Mucosa of stomach (tissue), 1 donor: ENCODE data around the gene KCTD6.

Source experiments
- H3K27me3 ChIP-seq: one replicate; pipeline ENCODE4 v1.7.0; 2013; ENCODE audit warnings: mild to moderate bottlenecking, low read length; ENCODE audit not compliant: control insufficient read depth, insufficient read depth
- H3K36me3 ChIP-seq: one replicate; pipeline ENCODE4 v1.7.0; 2013; ENCODE audit warnings: low read length; ENCODE audit not compliant: control insufficient read depth, insufficient read depth
- H3K4me1 ChIP-seq: one replicate; pipeline ENCODE4 v1.7.0; 2013; ENCODE audit warnings: mild to moderate bottlenecking, low read length; ENCODE audit not compliant: control insufficient read depth, insufficient read depth
- H3K4me3 ChIP-seq: one replicate; pipeline ENCODE4 v1.7.0; 2013; ENCODE audit warnings: low read length
- H3K9ac ChIP-seq: one replicate; pipeline ENCODE4 v1.7.0; 2013; ENCODE audit warnings: mild to moderate bottlenecking, low read length, moderate library complexity
- H3K9me3 ChIP-seq: one replicate; pipeline ENCODE4 v1.7.0; 2013; ENCODE audit warnings: mild to moderate bottlenecking, low read length, moderate library complexity; ENCODE audit not compliant: control insufficient read depth
- donor health status: Pancreatic carcinoma.

Gene KCTD6

DNA sequence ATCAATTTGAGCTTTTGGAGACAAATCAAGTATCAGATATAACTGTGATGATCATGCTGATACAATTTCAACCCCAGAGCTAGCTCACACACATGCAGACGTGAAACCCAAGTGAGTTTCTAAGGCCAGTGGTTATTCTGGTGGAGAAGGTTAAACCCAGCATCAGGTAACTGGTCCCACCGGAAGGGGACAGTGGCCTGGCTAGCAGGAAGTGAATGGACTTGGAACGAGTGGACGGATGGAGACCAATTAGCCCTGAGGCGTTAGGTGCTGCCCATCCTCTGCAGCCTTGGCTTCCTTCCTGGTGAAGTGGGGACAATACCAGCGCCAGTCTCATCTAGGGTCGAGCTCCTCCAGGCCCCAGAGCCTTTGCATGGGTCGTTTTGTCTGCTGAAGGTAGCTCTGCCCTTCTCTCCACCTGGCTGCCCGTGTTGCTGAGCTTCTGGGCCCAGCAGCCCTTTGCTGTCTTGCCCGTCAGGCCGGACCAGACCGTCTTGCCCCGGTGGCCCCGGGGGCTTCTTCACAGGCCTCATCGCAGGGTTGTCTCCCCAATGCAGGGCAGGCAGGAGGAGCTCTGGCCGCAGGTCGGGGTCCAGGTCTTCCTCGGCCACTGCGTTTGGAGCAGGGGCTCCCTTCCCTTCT is 915 bp upstream of the KCTD6 start:
- Histone ChIP-seq H3K4me3 (no peak overlapping the region), H3K27me3 (no peaks in the 10 kb centered on the region), H3K9ac (peak overlapping the region; percentile 53), H3K9me3 (no peaks in the 10 kb centered on the region), H3K4me1 (peaks cover 27% of the 10 kb centered on the region), H3K36me3 (no peaks in the 10 kb centered on the region)

DNA sequence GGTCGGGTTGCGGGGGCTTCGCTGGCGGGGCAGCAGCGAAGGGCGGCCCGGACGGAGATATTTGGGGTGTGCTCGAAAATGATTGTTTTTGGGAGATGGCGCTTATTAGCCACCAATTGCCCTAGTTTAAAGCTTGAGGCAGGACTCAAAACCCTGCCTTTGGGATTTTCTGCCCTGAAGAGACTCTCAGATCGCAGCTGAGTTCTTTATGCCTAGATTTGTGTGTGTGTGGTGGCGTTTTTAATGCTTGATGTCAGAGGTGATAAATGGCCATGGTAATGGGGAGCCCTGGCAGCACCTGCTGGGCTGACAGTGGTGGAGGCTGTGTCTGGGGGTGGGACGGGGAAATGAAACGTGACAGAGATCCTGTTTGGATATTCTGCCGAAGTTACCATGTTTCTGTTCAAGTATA is 604 bp downstream of the KCTD6 start:
- H3K27me3 ChIP-seq, result no peaks in the 10 kb centered on the region
- H3K4me1 ChIP-seq, result peaks cover 19% of the 10 kb centered on the region
- peak overlapping the region; percentile 57 for H3K4me3 ChIP-seq
- H3K36me3 ChIP-seq, result no peaks in the 10 kb centered on the region
- H3K9ac ChIP-seq, result peak overlapping the region; percentile 78
- no peaks in the 10 kb centered on the region for H3K9me3 ChIP-seq

DNA sequence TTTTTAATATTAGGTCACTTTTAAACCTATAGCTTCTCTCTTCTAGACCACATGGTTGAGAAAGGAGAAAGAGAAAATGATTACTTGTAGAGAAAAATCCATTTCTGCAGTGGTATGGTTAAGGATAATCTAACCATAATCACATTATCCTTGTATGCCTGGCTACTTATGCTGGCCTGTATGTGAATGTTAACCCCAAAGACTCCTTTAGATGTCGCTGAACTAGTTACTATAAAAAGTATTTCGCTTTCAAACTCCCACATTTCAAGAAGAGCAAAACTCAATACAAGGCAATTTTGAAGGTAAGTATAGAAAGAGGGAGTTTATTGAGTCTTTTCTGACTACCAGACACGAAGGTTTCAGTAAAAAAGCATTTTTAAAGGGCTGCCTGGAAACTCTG is 2.2 kb downstream of the KCTD6 start:
- H3K4me3 ChIP-seq, result no peak overlapping the region
- no peaks in the 10 kb centered on the region for H3K27me3 ChIP-seq
- no peak overlapping the region for H3K9ac ChIP-seq
- no peaks in the 10 kb centered on the region for H3K36me3 ChIP-seq
- H3K4me1 ChIP-seq, result peaks cover 18% of the 10 kb centered on the region
- no peaks in the 10 kb centered on the region for H3K9me3 ChIP-seq

DNA sequence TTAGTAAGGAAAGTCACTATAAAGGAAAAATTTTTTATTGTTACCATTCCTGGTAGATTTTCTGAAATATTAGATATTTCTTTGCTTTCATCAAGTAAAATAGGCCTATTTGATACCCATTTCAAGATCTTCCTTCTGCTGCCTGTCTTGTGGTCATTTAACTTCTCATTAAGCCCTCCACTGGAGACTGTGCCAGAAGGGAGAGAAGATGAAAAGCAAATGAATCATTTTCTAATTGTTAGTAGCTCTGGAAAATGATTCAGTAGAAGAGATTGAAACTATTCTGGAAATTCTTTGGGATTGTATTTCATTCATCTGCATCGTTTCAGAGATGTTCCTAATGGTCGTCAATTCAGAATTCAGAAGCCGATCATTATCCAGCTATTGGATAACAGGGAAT is 3.2 kb downstream of the KCTD6 start:
- H3K4me3 ChIP-seq, result no peak overlapping the region
- peaks cover 18% of the 10 kb centered on the region for H3K4me1 ChIP-seq

DNA sequence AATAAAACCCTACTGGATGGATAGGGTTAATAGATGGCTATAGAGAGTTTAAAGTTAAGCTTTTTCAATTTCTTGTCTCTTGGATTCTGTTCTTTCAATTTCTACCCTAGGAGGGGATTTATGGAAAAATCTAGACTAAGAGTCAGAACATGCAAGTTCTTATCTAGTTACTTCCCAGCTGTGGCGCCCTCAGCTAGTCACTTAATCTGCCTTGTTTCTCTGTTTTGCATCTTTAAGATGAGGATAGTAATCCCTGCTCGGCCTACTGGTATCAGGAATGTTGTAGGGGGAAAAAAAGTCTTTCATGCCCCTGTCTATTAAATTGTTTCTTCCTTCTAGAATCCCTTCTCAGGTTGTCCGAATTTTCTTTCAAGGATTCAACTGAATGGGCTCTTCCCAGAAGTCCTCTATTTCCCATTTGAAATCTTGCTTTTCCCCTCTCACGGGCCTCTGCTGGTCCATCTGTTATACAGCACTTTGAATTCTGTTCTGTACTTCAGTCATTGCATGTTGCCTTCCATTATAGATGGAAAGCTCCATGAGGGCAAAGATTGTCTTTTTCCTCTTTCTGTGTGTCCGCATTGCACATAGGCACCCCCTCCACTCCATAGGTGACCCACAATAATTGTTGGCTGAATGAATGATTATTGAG is 4.4 kb downstream of the KCTD6 start:
- Histone ChIP-seq H3K9ac (no peak overlapping the region), H3K4me1 (peaks cover 12% of the 10 kb centered on the region), H3K36me3 (no peaks in the 10 kb centered on the region), H3K9me3 (no peaks in the 10 kb centered on the region), H3K4me3 (no peak overlapping the region), H3K27me3 (no peaks in the 10 kb centered on the region)

More for the DNA sequence above, 3.2 kb downstream of the KCTD6 start:
- no peak overlapping the region for H3K9ac ChIP-seq
- H3K36me3 ChIP-seq, result no peaks in the 10 kb centered on the region
- H3K9me3 ChIP-seq, result no peaks in the 10 kb centered on the region
- no peaks in the 10 kb centered on the region for H3K27me3 ChIP-seq

DNA sequence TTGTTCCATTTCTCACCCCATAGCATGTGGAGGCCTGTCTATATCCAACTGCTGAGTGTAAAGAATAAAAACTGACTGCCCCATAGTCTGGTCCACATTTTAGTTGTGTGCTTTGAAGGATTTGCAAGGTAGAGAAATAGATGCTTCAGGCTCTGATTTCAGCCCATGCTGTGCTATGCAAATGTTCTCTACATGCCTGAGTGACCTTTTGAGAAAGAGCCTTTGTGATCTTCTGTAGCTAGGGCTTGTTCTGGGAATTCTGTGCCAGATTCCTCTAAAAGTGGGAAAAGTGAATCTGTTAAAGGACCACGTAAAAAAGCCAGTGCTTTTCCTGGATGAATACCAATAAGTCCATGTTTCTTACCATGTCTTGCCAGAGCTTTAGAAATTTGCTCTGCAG is 5.2 kb downstream of the KCTD6 start:
- no peak overlapping the region for H3K9ac ChIP-seq
- H3K4me3 ChIP-seq, result no peak overlapping the region
- H3K4me1 ChIP-seq, result peaks cover 11% of the 10 kb centered on the region
- H3K36me3 ChIP-seq, result no peaks in the 10 kb centered on the region
- no peaks in the 10 kb centered on the region for H3K27me3 ChIP-seq
- no peaks in the 10 kb centered on the region for H3K9me3 ChIP-seq

DNA sequence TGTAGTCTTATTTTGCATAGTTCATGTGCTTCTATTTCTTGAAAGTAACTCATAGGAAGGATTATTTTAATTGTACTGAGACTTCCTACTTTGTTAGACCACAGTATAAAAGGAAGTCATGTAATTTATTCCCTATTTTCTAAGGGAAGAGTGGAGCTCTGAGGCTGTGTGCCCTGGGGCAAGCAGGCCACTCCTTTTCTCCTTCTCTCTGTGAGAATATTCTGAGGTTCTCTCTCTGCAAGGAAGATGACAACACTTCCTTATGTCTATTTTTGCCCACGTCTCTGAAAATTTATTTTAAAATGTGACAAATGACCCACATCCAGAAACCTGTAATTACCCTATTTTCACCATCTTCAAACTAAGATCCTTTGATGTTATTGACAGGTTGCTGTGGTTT is 11.0 kb downstream of the KCTD6 start:
- H3K36me3 ChIP-seq, result no peaks in the 10 kb centered on the region
- no peaks in the 10 kb centered on the region for H3K27me3 ChIP-seq
- no peaks in the 10 kb centered on the region for H3K9me3 ChIP-seq

DNA sequence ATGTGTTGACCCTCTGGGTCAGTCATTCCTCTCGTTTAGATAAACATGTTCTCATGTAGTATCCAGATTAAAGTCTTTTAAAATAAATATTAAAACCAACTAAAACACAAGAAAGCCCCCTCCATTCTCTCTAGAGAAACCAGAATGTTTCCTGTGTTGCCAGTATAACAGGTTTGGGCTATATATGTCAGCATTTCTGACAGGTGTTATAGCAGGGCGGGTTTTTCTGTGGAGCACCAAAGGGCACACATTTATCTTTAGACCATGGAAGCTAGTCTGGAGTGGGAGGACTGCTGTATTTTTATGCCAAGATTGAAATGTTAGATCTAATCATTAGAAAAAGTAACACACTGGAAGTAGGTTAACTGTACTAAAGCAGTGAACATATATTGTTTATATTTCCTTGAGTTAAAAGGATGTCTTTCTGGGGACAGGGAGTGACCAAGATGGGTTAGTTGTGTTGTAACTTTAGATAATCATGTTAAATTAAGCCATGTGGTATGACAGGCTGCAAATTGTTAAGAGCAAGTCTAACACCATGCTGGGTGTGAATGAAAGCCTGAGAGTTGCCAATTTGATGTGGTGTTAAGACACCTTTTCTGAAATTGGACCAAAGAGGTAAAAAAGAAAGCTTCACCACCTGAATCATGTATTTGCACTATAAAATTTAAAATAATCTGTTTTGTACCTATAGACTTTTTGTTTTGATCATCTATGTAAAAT is 15.6 kb downstream of the KCTD6 start:
- no peaks in the 10 kb centered on the region for H3K27me3 ChIP-seq
- H3K36me3 ChIP-seq, result no peaks in the 10 kb centered on the region
- H3K4me3 ChIP-seq, result no peak overlapping the region
- H3K9me3 ChIP-seq, result no peaks in the 10 kb centered on the region
- no peak overlapping the region for H3K9ac ChIP-seq
- no peaks in the 10 kb centered on the region for H3K4me1 ChIP-seq

More for the DNA sequence above, 11.0 kb downstream of the KCTD6 start:
- H3K4me1 ChIP-seq, result no peaks in the 10 kb centered on the region
- H3K9ac ChIP-seq, result no peak overlapping the region
- H3K4me3 ChIP-seq, result no peak overlapping the region

DNA sequence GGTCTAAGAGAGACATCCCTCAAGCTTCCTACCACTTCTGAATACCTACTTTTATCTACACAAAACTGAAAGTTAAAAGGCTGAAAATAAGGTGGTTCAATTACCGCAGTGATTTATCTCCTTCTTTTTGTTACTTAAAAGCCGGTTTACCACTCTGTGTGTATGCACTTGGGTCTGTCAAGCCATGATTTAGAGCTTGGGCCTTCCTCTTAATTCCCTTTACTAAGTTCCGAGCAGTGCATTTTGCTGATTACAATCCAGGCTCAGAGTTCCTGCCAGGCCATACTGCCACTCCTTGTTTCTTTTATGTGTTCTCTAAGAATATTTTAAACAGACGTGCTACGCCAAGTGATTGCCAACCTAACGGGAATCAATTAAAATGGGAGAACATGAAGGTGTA is 16.5 kb downstream of the KCTD6 start:
- Histone ChIP-seq H3K4me3 (no peak overlapping the region), H3K4me1 (no peaks in the 10 kb centered on the region), H3K27me3 (no peaks in the 10 kb centered on the region), H3K9me3 (no peaks in the 10 kb centered on the region), H3K9ac (no peak overlapping the region), H3K36me3 (no peaks in the 10 kb centered on the region)

DNA sequence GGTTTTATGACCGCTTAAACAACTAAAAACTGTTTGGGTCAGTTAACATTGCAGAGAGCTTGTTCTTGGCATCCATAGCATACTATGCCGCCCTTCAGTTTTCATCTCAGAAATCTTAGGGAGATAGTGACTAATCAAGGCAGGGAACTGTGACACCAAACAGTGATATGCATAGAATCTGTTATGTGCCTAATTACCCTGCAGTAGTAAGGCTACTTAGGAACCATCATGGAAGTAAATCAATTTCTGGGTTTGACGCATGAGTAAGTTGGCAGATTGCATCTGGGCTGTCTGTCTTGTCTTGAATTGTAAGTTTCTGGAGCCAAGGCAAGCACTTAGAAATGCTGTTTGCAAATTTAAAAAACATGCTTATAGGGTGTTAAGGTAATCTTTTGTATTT is 22.5 kb downstream of the KCTD6 start:
- H3K9me3 ChIP-seq, result no peaks in the 10 kb centered on the region
- no peaks in the 10 kb centered on the region for H3K4me1 ChIP-seq
- H3K9ac ChIP-seq, result no peak overlapping the region
- no peak overlapping the region for H3K4me3 ChIP-seq
- no peaks in the 10 kb centered on the region for H3K36me3 ChIP-seq
- H3K27me3 ChIP-seq, result no peaks in the 10 kb centered on the region

DNA sequence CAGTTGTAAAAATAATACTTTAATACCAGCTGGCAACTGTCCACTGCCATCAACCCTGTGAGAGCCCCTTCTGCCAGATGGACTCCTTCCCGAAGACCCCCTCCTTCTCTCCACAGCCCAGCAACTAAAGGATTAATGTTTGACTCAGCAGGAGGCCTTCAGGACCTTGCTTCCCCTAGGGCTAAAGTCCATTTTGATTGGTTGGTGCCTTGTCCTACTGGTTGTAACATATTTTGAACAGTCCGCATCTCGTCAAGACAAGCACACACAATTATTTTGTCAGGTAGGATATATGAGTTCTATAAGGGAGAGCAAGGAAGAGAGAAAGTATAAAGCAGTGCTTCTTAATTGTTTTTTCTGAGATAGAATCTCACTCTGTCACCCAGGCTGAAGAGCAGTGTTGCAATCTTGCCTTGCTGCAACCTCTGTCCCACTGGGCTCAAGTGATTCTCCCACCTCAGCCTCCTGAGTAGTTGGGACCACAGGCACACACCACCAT is 26.4 kb downstream of the KCTD6 start:
- Histone ChIP-seq H3K4me1 (no peaks in the 10 kb centered on the region), H3K9ac (no peak overlapping the region), H3K27me3 (no peaks in the 10 kb centered on the region), H3K36me3 (no peaks in the 10 kb centered on the region), H3K9me3 (no peaks in the 10 kb centered on the region), H3K4me3 (no peak overlapping the region)

DNA sequence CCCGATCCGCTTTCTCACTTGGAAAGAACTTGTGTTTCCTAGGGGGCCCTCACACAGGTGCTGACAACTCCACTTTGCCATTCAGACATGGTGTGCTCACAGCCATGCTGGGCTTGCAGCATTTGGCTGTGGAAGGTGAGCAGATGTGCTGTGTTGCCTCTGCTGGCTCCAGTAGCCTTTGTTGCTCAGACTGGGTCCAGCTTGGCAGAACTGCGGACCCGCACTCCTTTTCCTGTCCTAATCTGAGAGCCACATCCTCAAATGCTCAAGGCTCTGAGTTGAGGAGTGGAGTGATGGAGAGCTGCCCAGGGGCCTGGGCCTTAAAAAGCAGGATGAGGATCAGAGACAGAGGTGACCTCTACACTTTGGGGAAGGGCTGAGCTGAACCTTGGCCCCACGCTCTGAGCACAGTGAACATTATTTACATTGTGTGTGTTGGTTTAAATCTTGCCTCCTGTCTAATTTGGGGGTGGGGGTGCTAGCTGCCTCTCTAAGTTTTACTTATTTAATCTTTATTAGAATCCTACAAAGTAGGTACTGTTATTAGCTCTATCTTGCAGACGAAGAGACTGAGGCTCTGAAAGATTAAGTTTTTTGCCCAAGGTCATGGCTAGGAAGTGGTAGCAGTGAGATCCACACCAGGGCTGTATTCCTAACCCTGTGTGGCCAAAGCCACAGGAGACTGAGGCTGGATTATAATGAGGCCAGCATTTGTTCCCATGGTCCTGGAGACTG is 27.9 kb downstream of the KCTD6 start:
- Histone ChIP-seq H3K9me3 (no peaks in the 10 kb centered on the region), H3K27me3 (no peaks in the 10 kb centered on the region), H3K36me3 (peaks cover 7% of the 10 kb centered on the region), H3K4me1 (no peaks in the 10 kb centered on the region), H3K9ac (no peak overlapping the region), H3K4me3 (no peak overlapping the region)
